Measurements from ENCODE around the gene IL1RL1.
"Not testable (repeated sequence)": the region's sequence is repeated elsewhere in the genome, so short reads cannot be mapped to it uniquely, and the experiment has no call there.

The IL1RL1 gene

DNA sequence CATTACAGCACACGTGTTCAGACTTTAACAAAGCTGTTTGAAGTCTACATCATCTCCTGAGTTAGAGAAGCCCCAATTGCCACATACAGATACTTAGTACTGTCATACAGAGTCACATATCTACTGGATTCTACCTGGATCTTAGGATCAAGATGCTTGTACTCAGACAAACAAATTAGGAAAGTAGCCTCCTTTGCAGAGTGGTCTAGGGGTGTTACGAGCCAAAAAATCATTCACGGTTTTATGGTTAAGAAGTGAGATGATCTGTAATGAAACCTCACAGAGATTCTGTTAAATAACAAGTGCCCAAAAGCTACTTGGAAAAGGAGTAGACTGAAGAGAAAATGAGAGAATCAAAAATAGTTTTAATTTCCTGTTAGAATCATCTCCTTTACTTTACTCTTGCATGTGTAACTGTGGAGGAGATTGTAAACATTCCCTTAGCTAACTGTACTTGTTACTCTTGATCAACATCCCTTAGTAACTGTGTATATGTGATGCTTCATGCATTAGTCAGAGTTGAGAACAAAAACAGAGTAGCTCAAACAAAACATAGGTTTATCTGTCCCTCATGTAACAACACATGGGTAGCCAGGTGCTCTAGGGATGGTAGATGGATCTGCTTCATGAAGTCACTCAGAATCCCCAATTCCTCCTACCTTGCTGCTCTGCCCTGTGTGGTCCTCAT lies 16.4 kb upstream of the IL1RL1 start:
- DNase-seq (ENCODE audit: low spot score): no peak

DNA sequence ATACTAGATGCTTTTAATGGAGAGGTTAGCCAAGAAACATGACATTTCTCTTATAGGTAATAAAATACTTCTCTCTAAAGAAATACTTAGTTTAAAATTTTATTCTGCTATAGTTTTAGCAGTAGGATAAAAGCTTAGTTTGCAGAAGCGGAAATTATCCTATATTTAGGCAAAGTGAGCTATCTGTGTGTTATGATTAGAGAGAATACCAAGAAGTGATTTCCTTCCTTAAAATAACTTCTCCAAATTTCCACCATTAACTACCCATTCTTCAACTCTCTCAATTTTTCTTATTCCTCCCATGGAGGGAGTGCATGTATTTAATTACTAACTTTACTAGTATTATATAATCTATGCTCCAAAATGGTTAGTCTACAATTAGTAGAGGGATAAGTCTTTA lies 15.8 kb upstream of the IL1RL1 start:
- no peak for DNase-seq (ENCODE audit: low spot score)

DNA sequence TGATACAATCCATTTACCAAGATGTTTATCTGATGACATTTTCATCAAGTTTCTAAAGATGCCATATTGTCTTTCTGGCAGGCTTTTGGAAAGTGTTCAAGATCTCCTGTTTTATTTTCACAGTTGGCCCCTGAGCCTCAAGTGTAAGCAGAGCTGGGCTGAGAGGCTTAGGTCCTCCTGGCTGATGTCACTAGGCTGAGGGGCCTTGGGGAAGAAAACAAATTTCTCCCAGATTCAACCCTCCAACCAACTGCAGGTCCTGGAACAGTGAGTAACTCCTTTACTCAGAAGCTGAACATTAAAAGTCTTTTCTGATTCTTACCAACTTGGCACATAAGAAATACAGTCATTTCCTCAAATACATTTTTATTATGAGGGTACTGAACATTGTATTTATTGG lies 14.9 kb upstream of the IL1RL1 start:
- no peak for DNase-seq (ENCODE audit: low spot score)

DNA sequence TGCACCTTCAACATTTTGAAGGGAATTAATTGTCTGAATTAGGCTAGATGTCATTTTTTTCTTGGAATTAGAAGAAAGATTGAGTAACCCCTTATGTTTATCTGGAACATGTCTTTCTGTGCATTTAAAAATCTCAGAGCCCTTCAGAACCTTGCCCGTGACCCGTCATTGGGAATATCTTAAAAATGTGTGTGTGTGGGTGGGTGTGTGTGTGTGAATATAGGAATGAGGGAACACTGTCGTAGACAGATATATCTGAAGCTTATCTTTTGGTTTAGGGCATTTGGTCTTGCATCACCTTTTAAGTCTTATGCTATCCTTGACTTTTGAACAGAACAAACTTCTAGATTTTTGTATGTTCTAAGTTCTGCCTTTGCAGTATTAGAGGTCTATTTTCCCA lies 13.5 kb upstream of the IL1RL1 start:
- no peak for DNase-seq (ENCODE audit: low spot score)

DNA sequence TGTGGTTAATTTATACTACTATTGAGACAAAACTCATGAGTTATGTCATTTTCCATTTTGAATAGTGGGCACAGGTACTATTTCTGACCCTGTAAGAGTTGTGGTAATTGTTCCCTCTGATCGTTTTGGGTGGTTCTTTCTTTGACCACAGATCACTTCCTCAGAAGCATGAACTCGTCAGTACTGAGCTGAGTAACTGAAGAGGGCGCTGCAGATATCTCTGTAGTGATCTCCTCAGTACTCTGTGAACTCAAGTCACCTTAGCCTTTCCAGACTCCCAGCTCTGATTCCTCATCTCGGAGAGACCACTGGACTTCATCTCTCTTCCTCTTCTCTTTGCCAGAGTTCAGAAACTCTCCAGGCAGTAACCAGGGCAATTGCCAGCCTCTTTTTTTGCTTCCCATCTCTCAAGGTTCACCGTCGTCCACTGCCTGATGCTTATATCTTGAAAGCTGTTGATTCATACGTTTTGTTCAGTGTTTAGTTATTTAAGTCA lies 9.4 kb upstream of the IL1RL1 start:
- DNase-seq (ENCODE audit: low spot score): no peak

- DNase-seq (ENCODE audit: low spot score): no peak
These were observed 8.9 kb upstream of the IL1RL1 start for GRCh38 chr2:102302458-102302857.

DNA sequence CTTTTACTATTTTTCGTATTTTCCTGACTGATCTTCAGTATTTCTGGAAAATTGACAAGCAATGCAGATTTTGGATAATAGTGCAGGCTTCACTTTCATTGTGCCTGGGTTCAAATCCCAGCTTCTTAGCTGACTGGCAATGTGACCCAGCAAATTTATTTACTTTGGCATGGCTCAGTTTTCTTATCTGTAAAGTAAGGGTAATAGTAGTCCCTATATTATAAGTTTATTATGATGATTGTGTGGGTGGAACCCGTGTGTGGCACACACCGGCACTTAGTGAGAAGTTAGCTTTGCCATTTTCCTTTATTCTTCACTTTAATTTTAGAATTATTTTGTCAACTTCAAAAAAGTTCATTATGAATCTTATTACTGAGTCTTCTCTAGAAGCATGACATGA lies 7.8 kb upstream of the IL1RL1 start:
- no peak for DNase-seq (ENCODE audit: low spot score)

DNA sequence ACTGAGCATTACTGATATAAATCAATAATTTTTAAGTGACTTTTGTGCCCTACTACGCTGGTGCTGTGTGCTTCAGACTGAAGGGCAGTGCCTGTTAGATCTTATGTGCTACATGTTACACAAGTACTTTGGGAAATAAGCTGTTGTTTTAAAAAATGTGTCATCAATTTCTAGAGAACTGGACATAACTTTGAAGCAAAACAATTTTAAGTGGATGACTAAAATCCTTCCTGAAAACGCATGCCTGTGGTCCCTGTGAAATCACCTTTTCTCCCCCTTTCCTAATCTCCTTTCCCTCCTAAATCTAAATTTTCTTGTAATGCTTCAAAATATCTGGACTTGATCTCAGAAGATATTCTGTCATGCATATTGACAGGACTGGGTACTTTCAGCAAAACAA lies 7.1 kb upstream of the IL1RL1 start:
- DNase-seq (ENCODE audit: low spot score): no peak

DNA sequence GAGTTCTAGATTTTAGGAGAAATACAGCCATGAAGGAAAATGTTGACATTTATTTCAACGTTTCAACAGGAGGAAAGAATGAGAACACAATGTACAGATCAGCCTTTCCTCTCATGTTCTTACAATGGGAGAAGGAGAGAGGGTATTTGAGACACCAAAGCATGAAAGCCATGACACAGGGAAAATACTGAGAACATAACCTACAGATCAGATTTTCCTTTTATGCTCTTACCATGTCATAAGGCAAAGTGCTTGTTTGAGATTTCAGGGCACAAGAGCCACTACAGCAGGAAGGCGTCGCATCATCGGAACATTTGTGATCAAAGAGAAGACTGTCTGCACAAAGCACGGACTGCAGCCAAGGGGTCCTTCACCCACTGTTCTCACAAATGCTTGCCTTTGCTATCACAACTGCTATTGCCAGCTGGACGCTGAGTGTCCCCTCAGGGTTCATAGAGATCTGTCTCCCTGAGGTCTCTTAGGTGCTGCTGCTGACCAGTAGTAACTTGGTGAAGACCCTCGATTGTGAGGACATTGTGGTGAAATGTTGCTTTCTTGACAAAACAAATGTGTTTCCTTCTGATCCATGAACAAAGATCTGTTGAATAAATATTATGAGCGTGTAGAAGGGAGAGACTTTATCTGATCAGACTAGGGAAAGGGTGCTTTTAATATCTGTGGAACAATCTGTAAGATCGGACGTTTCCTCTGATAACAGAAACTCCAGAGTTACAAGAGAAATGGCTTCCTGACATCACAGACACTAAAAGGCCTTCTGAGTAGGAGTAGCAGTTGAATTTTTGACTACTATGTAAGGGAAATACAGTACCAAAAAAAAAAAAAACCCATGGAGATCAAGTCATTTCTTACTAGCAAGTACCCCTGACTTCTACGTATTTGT lies 6.4 kb upstream of the IL1RL1 start:
- no peak for DNase-seq (ENCODE audit: low spot score)

GRCh38 chr2:102306125-102306524 lies 5.2 kb upstream of the IL1RL1 start:
- DNase-seq (ENCODE audit: low spot score): no peak

DNA sequence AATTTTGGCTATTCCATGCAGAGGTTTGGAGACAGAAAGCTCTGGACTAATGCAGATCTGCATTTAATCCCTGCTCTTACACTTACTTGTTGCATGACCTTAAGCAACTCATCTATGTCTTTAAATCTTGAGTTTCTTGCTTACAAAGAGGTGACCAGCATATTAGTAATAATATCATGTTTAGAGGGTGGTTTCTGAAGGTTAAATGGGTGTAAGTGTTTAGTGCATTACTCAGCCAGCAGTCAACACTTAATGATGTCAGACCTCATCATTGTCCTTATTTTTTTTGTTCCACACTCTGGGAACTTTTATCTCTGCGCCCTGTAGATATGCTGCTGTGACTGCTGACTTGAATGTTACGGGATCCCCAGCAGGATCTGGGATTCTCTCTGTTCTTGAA lies 1.7 kb downstream of the IL1RL1 start:
- DNase-seq (ENCODE audit: low spot score): no peak

GRCh38 chr2:102313471-102313870 lies 2.1 kb downstream of the IL1RL1 start:
- no peak for DNase-seq (ENCODE audit: low spot score)

GRCh38 chr2:102313950-102314349 lies 2.6 kb downstream of the IL1RL1 start:
- DNase-seq (ENCODE audit: low spot score): no peak

GRCh38 chr2:102315921-102316320 lies 4.6 kb downstream of the IL1RL1 start:
- no peak for DNase-seq (ENCODE audit: low spot score)

- DNase-seq (ENCODE audit: low spot score): no peak
These were observed 6.4 kb downstream of the IL1RL1 start for GRCh38 chr2:102317715-102318114.

DNA sequence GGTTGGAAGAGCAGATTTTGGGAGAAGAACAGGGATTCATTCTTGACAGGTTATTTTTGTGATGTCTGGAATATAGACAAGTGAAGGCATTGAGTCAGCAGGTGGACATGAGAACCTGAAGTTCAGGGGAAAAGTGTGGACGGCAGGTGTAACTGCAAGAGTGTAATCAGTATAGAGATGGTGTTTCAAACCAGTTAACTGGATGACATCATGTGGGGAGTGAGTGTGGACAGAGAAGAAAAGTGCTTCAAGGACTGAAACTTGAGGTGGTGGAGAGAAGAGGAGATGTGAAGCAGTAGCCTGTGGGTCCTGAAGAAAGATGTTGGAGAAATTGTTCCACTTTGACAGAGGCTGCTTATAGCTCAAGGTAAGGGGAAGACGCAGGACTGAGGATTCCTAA lies 7.1 kb downstream of the IL1RL1 start:
- no peak for DNase-seq (ENCODE audit: low spot score)

- DNase-seq (ENCODE audit: low spot score): no peak
These were observed 10.8 kb downstream of the IL1RL1 start for GRCh38 chr2:102321941-102322719.

- DNase-seq (ENCODE audit: low spot score): not testable (repeated sequence)
These were observed 13.6 kb downstream of the IL1RL1 start for GRCh38 chr2:102324914-102325313.

- DNase-seq (ENCODE audit: low spot score): no peak
These were observed 20.1 kb downstream of the IL1RL1 start for GRCh38 chr2:102331311-102331980.

- DNase-seq (ENCODE audit: low spot score): no peak
These were observed 23.1 kb downstream of the IL1RL1 start for GRCh38 chr2:102334486-102334885.

DNA sequence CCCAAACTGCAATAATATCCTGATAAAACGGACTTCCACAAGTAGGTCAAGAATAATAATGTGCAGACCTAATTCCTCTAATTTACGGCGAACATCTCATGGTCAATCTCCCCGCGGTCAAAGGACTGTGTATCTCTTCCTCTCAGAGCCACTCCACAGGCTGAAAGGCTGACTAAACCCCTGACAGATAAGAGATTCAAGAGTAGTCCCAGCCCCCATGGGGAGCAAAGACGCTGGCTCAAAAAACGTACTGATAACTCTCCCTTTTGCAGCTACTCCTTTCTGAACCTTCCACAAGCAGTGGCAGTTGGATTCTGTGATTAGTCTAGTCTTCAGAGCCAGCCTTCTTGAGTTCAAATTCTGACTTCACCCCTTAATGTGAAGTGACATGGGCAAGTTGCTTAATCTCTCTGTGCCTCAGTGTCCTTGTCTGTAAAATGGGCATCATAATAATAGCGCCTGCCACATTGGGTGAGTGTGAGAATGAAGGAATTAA lies 24.6 kb downstream of the IL1RL1 start:
- no peak for DNase-seq (ENCODE audit: low spot score)

DNA sequence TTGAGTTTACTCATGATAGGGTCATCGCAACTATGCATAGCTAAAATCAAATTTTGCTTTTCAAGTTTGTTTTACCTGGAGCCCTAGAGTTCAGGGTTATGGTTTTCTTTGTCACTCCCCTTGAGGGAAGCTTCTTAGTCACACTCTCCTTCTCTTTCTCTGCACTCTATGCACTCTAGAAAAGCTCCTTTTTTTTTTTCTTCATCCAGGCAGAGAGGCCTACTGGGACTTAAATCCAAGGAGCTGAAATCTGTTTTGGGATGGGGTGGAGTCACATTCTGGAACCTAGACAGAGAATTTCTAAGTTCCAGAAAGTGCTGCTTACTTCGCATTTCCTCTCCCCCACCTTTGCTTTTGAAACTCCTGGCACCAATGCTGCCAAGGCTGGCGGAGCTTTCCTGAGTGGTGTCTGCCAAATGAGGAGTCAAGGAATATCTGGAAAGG lies 25.2 kb downstream of the IL1RL1 start:
- no peak for DNase-seq (ENCODE audit: low spot score)
